ENCODE results near the gene FNDC3B. TPM values are rescaled to one million over a fixed set of nuclear protein-coding genes. Genes with fewer than 3 reads are reported as not detected.

Gene FNDC3B
- total and polyA plus RNA-seq, 3 donors from 2014 or later, result 24.2 to 63.5 (median 57.7) TPM

DNA sequence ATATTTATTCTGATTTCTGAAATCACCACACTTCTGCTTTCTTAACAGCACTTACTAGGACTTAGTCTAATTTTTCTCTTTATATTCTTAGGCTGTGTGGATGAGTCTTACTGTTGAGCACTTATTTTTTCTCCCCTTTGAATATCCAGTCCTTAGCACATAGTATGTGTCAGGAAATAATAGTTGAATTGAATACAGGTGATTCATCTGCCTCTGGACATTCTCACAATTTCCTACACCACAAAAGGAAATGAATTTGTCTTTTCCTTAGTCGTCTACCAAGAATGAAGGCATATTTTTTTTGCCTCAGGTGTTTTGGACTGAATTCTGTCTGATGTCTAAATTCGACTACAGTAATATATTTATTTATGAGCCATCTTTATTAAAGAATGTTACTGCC lies 204.6 kb downstream of the FNDC3B start:
- H3K36me3 ChIP-seq (ENCODE audit: low read depth, missing control alignments), result no peaks in the 10 kb centered on the region
- 81 to 83% methylated on average over 2 of the region's 2 CpGs for WGBS, 2 donors
- intact Hi-C loops (cut with DNase I; ENCODE audit: low total_unique reads), result no loop called here
- no peaks in the 10 kb centered on the region for H3K27me3 ChIP-seq
- no peak overlapping the region for H3K4me3 ChIP-seq
- H3K4me1 ChIP-seq, result no peaks in the 10 kb centered on the region
- TF ChIP-seq CTCF (IDR thresholded peaks at IDR 0.05) (no peak), POLR2A (IDR thresholded peaks at IDR 0.05) (no peak)
- DNase-seq, result no peak
- H3K27ac ChIP-seq, result no peak overlapping the region
- no peaks in the 10 kb centered on the region for H3K9me3 ChIP-seq

DNA sequence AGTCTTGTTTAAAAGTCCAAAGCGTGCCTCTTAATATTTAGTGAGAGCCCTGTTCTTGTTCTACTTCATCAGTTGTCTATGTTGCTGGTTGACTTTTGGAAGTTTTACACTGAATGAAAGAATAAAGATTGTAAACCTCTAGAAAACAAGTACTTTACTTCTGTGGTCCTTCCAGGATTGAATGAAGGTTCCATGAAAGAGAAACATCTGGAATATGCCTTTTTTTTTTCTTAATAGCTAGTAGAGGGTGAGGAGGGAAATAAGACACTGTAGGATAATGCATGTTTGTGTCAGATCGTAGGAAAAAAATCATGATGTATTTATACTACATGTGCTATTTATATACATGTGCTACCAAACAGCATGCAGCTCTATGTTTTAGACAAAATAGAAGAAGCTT lies 205.9 kb downstream of the FNDC3B start:
- 86 to 95% methylated on average over 2 of the region's 2 CpGs for WGBS, 2 donors
- DNase-seq, result no peak
- intact Hi-C loops (cut with DNase I; ENCODE audit: low total_unique reads), result no loop called here
- Histone ChIP-seq H3K36me3 (ENCODE audit: low read depth, missing control alignments) (no peaks in the 10 kb centered on the region), H3K9me3 (no peaks in the 10 kb centered on the region), H3K4me3 (no peak overlapping the region), H3K27me3 (no peaks in the 10 kb centered on the region), H3K27ac (no peak overlapping the region), H3K4me1 (no peaks in the 10 kb centered on the region)
- TF ChIP-seq POLR2A (IDR thresholded peaks at IDR 0.05) (no peak), CTCF (IDR thresholded peaks at IDR 0.05) (no peak)

- DNase-seq, result no peak
- H3K9me3 ChIP-seq, result no peaks in the 10 kb centered on the region
- no peaks in the 10 kb centered on the region for H3K4me1 ChIP-seq
- TF ChIP-seq CTCF (IDR thresholded peaks at IDR 0.05), result no peak
- TF ChIP-seq POLR2A (IDR thresholded peaks at IDR 0.05), result no peak
- intact Hi-C loops (cut with DNase I; ENCODE audit: low total_unique reads), result no loop called here
- H3K27me3 ChIP-seq, result no peaks in the 10 kb centered on the region
- no peak overlapping the region for H3K4me3 ChIP-seq
- no peak overlapping the region for H3K27ac ChIP-seq
- WGBS, 2 donors, result 71 to 74% methylated on average over 10 of the region's 10 CpGs
- H3K36me3 ChIP-seq (ENCODE audit: low read depth, missing control alignments), result no peaks in the 10 kb centered on the region
Observed at GRCh38 chr3:172246107-172246844, 206.9 kb downstream of the FNDC3B start.

- Histone ChIP-seq H3K4me3 (no peak overlapping the region), H3K36me3 (ENCODE audit: low read depth, missing control alignments) (no peaks in the 10 kb centered on the region), H3K9me3 (no peaks in the 10 kb centered on the region), H3K27me3 (no peaks in the 10 kb centered on the region), H3K27ac (no peak overlapping the region), H3K4me1 (no peaks in the 10 kb centered on the region)
- TF ChIP-seq POLR2A (IDR thresholded peaks at IDR 0.05) (no peak), CTCF (IDR thresholded peaks at IDR 0.05) (no peak)
- 83 to 86% methylated on average over 13 of the region's 13 CpGs for WGBS, 2 donors
- no peak for DNase-seq
- intact Hi-C loops (cut with DNase I; ENCODE audit: low total_unique reads), result no loop called here
Observed at GRCh38 chr3:172247525-172248274, 208.3 kb downstream of the FNDC3B start.

All from testis (tissue), 3 donors.